SK-N-SH (cell line): Measurements from ENCODE around the gene MKX. TPM values are rescaled to one million over a fixed set of nuclear protein-coding genes. Genes with fewer than 3 reads are reported as not detected.

Source experiments
- CTCF ChIA-PET: fragments of 300-600, 350-600 bp; formaldehyde crosslinking; extraction: SDS; loops from one replicate; lab custom pipeline; 2021; lab: Yijun Ruan, JAX
- POLR2A ChIA-PET: fragments of 350-600 bp; sonication (Branson Sonifier 250); formaldehyde crosslinking; extraction: SDS; loops from one replicate; lab custom pipeline; 2020; ENCODE audit warnings: antibody characterized with exemption, inconsistent platforms; lab: Yijun Ruan, JAX
- DNase-seq: peaks from one replicate; pipeline ENCODE4 v3.0.0; 2012
- H2AFZ ChIP-seq: fragments of 200-600 bp; sonication (generic); 2 replicates; pipeline ENCODE4 v1.8.1; 2016; ENCODE audit warnings: antibody characterized with exemption, mild to moderate bottlenecking, low read depth
- H3F3A ChIP-seq: fragments of 200-600 bp; sonication (generic); replicated peaks from 2 replicates; pipeline ENCODE3; 2016; ENCODE audit warnings: antibody characterized with exemption, mild to moderate bottlenecking; ENCODE audit not compliant: insufficient read depth
- H3K27ac ChIP-seq, 2 experiments: fragments of 200-500 bp in 1 of 2; fragments of 200-600 bp in 1 of 2; sonication (Bioruptor generic) in 1 of 2; sonication (generic), shearing (Covaris generic) in 1 of 2; 2 replicates each; pipeline versions ENCODE4 v1.5.1 to v1.6.1; 2014 to 2016; ENCODE audit warnings: low read depth in 2 of 2, inconsistent platforms in 1 of 2, low read length in 1 of 2, mild to moderate bottlenecking in 1 of 2, mixed read lengths in 1 of 2
- H3K27me3 ChIP-seq: fragments of 200-600 bp; sonication (generic), shearing (Covaris generic); 2 replicates; pipeline ENCODE4 v1.6.1; 2016; ENCODE audit warnings: mixed run types; ENCODE audit not compliant: insufficient read depth
- H3K36me3 ChIP-seq, 2 experiments: fragments of 200-500 bp in 1 of 2; fragments of 200-600 bp in 1 of 2; sonication (Bioruptor generic) in 1 of 2; sonication (generic) in 1 of 2; replicated peaks in 1 of 2; 2 replicates each; pipeline versions ENCODE3 to v1.5.1; 2014 to 2016; ENCODE audit warnings: low read length in 1 of 2, mild to moderate bottlenecking in 1 of 2; ENCODE audit not compliant: insufficient read depth in 2 of 2, control insufficient read depth in 1 of 2
- H3K4me1 ChIP-seq, 2 experiments: fragments of 200-500 bp in 1 of 2; fragments of 200-600 bp in 1 of 2; sonication (Bioruptor generic) in 1 of 2; sonication (generic), shearing (Covaris generic) in 1 of 2; 2 replicates each; pipeline versions ENCODE4 v1.5.1 to v1.6.1; 2014 to 2016; ENCODE audit warnings: low read depth in 1 of 2, low read length in 1 of 2, mixed run types in 1 of 2; ENCODE audit not compliant: insufficient read depth in 2 of 2, control insufficient read depth in 1 of 2
- H3K4me2 ChIP-seq: fragments of 200-600 bp; sonication (generic), shearing (Covaris generic); 2 replicates; pipeline ENCODE4 v1.6.1; 2017; ENCODE audit warnings: mixed run types
- H3K4me3 ChIP-seq, 2 experiments: fragments of 200-500 bp in 1 of 2; fragments of 200-600 bp in 1 of 2; sonication (Bioruptor generic) in 1 of 2; sonication (generic), shearing (Covaris generic) in 1 of 2; 2 replicates each; pipeline versions ENCODE4 v1.5.1 to v1.8.1; 2014 to 2016; ENCODE audit warnings: low read depth in 2 of 2, inconsistent platforms in 1 of 2, low read length in 1 of 2, mild to moderate bottlenecking in 1 of 2, mixed read lengths in 1 of 2, moderate library complexity in 1 of 2
- H3K79me2 ChIP-seq: fragments of 200-600 bp; sonication (generic); 2 replicates; pipeline ENCODE4 v1.8.1; 2017; ENCODE audit warnings: mild to moderate bottlenecking; ENCODE audit not compliant: insufficient read depth
- H3K9ac ChIP-seq: fragments of 200-600 bp; sonication (generic); 2 replicates; pipeline ENCODE4 v1.6.1; 2017; ENCODE audit warnings: mixed run types
- H3K9me2 ChIP-seq: fragments of 200-600 bp; sonication (generic); 2 replicates; pipeline ENCODE4 v1.6.1; 2017; ENCODE audit warnings: mixed run types
- H3K9me3 ChIP-seq: fragments of 200-600 bp; sonication (generic); 2 replicates; pipeline ENCODE4 v1.6.1; 2017; ENCODE audit warnings: mixed run types, mild to moderate bottlenecking, moderate library complexity
- H4K20me1 ChIP-seq: fragments of 200-600 bp; sonication (generic); 2 replicates; pipeline ENCODE4 v1.6.1; 2017; ENCODE audit warnings: mild to moderate bottlenecking, mixed run types; ENCODE audit not compliant: insufficient read depth
- CHD2 ChIP-seq: fragments of 150-350 bp; IDR thresholded peaks from 2 replicates; pipeline ENCODE4 v1.6.1; 2018; ENCODE audit warnings: low read length; ENCODE audit not compliant: partially characterized antibody
- CTCF ChIP-seq: fragments of 200-600 bp; sonication (generic); IDR thresholded peaks from 2 replicates; pipeline ENCODE4 v1.6.1; 2017; ENCODE audit warnings: antibody characterized with exemption, mild to moderate bottlenecking, moderate library complexity
- ELF1 ChIP-seq: IDR thresholded peaks from 2 replicates; pipeline ENCODE4 v1.4.0; 2012
- EP300 ChIP-seq, 2 experiments: IDR thresholded peaks; 2 replicates each; pipeline versions ENCODE4 v1.4.0 to v1.6.1; 2012; ENCODE audit warnings: borderline replicate concordance in 1 of 2, low read depth in 1 of 2, low read length in 1 of 2
- EZH2phosphoT487 ChIP-seq: fragments of 200-600 bp; sonication (generic); IDR thresholded peaks from 2 replicates; pipeline ENCODE4 v1.6.1; 2017; ENCODE audit warnings: low read depth, mixed run types, mild to moderate bottlenecking, antibody characterized with exemption, moderate library complexity, borderline replicate concordance
- FOSL2 ChIP-seq: IDR thresholded peaks from 2 replicates; pipeline ENCODE4 v1.4.0; 2012; ENCODE audit warnings: low read depth, mild to moderate bottlenecking, moderate library complexity, borderline replicate concordance
- FOXJ3 ChIP-seq: sonication (generic); formaldehyde crosslinking; IDR thresholded peaks from 2 replicates; pipeline ENCODE4 v1.5.1; 2020; ENCODE audit warnings: mild to moderate bottlenecking, missing genetic modification reagents
- FOXM1 ChIP-seq: IDR thresholded peaks from 2 replicates; pipeline ENCODE4 v1.4.0; 2012; ENCODE audit warnings: low read depth, mild to moderate bottlenecking
- GATA2 ChIP-seq: sonication (generic); formaldehyde crosslinking; IDR thresholded peaks from 2 replicates; pipeline ENCODE4 v1.5.0; 2020; ENCODE audit warnings: mild to moderate bottlenecking, missing genetic modification reagents
- IRF3 ChIP-seq: fragments of 150-350 bp; IDR thresholded peaks from 2 replicates; pipeline ENCODE4 v1.6.1; 2016; ENCODE audit warnings: mild to moderate bottlenecking, low read depth, low read length
- JUND ChIP-seq: IDR thresholded peaks from 2 replicates; pipeline ENCODE4 v1.4.0; 2012
- MXI1 ChIP-seq: IDR thresholded peaks from 2 replicates; pipeline ENCODE4 v1.6.1; 2012; ENCODE audit warnings: mild to moderate bottlenecking, low read depth, low read length, improper control_type of control experiment
- NFIC ChIP-seq: IDR thresholded peaks from 2 replicates; pipeline ENCODE4 v1.4.0; 2012; ENCODE audit warnings: borderline replicate concordance
- NRF1 ChIP-seq: IDR thresholded peaks from 2 replicates; pipeline ENCODE4 v1.6.1; 2012; ENCODE audit warnings: low read depth, mild to moderate bottlenecking, low read length
- PBX3 ChIP-seq: IDR thresholded peaks from 2 replicates; pipeline ENCODE4; 2012
- POLR2AphosphoS5 ChIP-seq: IDR thresholded peaks from 2 replicates; pipeline ENCODE4 v1.6.1; 2012; ENCODE audit warnings: low read depth, low read length
- RXRA ChIP-seq: IDR thresholded peaks from 2 replicates; pipeline ENCODE4 v1.4.0; 2012; ENCODE audit warnings: low read depth, mild to moderate bottlenecking, borderline replicate concordance
- USF1 ChIP-seq: IDR thresholded peaks from 2 replicates; pipeline ENCODE4 v1.4.0; 2012; ENCODE audit warnings: low read depth, borderline replicate concordance
- YY1 ChIP-seq: IDR thresholded peaks from 2 replicates; pipeline ENCODE4 v1.4.0; 2012; ENCODE audit warnings: low read depth, mild to moderate bottlenecking
- ZBTB33 ChIP-seq: IDR thresholded peaks from 2 replicates; pipeline ENCODE4 v1.4.0; 2012; ENCODE audit warnings: low read depth, borderline replicate concordance
- WGBS: methylation state at CpG from one replicate; pipeline ENCODE4 v1.1.6; 2017; ENCODE audit warnings: low lambda C conversion rate; 5-methylcytosine and 5-hydroxymethylcytosine counted together
- polyA plus RNA-seq, 3 experiments: library from polyadenylated mRNA; depleted of rRNA; stranded (reverse); fragments of >200 nt; gene quantifications; 2 replicates each; pipeline ENCODE4 v1.2.3, GENCODE V29; 2012

MKX gene
- polyA plus RNA-seq, 1 of the 3 experiments (the other 2 are of a cell fraction) = not detected

- WGBS = 15% methylated on average over 1 of the region's 1 CpG
- Histone ChIP-seq H3K4me2 (no peak overlapping the region), H3K9ac (no peak overlapping the region), H2AFZ (no peak overlapping the region), H4K20me1 (no peaks in the 10 kb centered on the region), H3K9me3 (no peaks in the 10 kb centered on the region), H3K27me3 (peaks cover 18% of the 10 kb centered on the region), H3K4me3 (no peak overlapping the region), H3K79me2 (no peaks in the 10 kb centered on the region), H3K4me1 (no peaks in the 10 kb centered on the region), H3K9me2 (no peaks in the 10 kb centered on the region), H3K27ac (no peak overlapping the region), H3K36me3 (no peaks in the 10 kb centered on the region), H3F3A (no peaks in the 10 kb centered on the region)
- TF ChIP-seq EP300 (IDR thresholded peaks at IDR 0.05; ENCODE audit: borderline replicate concordance in 1 of 2, low read depth in 1 of 2, low read length in 1 of 2) (no peak), FOXJ3 (CRISPR knock-in tag) (no peak), FOSL2 (no peak)
- POLR2A ChIA-PET = interaction anchor here (0.7 kb wide), 1 partner anchor 183 kb away, joined by 3 read pairs; no protein-coding TSS in a partner anchor
- CTCF ChIA-PET = no interaction called here
- no peak for DNase-seq
Measured at GRCh38 chr10:27730041-27730440, 15.6 kb downstream of the MKX start.

GRCh38 chr10:27728338-27728737 is 17.3 kb downstream of the MKX start:
- no peak overlapping the region for H2AFZ ChIP-seq
- peaks cover 18% of the 10 kb centered on the region for H3K27me3 ChIP-seq
- no peak overlapping the region for H3K9ac ChIP-seq
- H3K9me3 ChIP-seq = no peaks in the 10 kb centered on the region
- H3K9me2 ChIP-seq = no peaks in the 10 kb centered on the region
- 0% methylated on average over 3 of the region's 3 CpGs for WGBS
- H3K4me1 ChIP-seq = no peaks in the 10 kb centered on the region
- no peak overlapping the region for H3K27ac ChIP-seq
- no peaks in the 10 kb centered on the region for H3F3A ChIP-seq
- H3K79me2 ChIP-seq = no peaks in the 10 kb centered on the region
- H3K36me3 ChIP-seq = no peaks in the 10 kb centered on the region
- ChIA-PET CTCF (no interaction called here), POLR2A (no interaction called here)
- H4K20me1 ChIP-seq = no peaks in the 10 kb centered on the region
- TF ChIP-seq ZBTB33 (no peak), USF1 (no peak), EZH2phosphoT487 (no peak), PBX3 (no peak), JUND (no peak), CHD2 (no peak), CTCF (no peak), GATA2 (CRISPR knock-in tag) (no peak), IRF3 (no peak), YY1 (no peak), FOXM1 (no peak), NFIC (no peak), MXI1 (no peak), ELF1 (no peak), POLR2AphosphoS5 (no peak), RXRA (no peak), NRF1 (no peak)
- no peak overlapping the region for H3K4me3 ChIP-seq
- no peak for DNase-seq
- no peak overlapping the region for H3K4me2 ChIP-seq
